Mesothelial cell of epicardium (in vitro differentiated cells): Measurements from ENCODE around the gene SP100. TPM values are rescaled to one million over a fixed set of nuclear protein-coding genes. Genes with fewer than 3 reads are reported as not detected.
"Not testable (repeated sequence)": the region's sequence is repeated elsewhere in the genome, so short reads cannot be mapped to it uniquely, and the experiment has no call there.

Source experiments
- DNase-seq, 2 experiments: peaks; one replicate each; pipeline ENCODE4 v3.0.0; 2021; ENCODE audit warnings: low spot score in 2 of 2; ENCODE audit not compliant: unreplicated experiment in 2 of 2
- H3K27ac Mint-ChIP-seq: 2 replicates; pipeline ENCODE4 v1.8.0; 2021; ENCODE audit warnings: mixed read lengths
- H3K27me3 Mint-ChIP-seq: 2 replicates; pipeline ENCODE4 v1.8.0; 2021; ENCODE audit warnings: low read depth, mixed read lengths
- H3K36me3 Mint-ChIP-seq: 2 replicates; pipeline ENCODE4 v1.8.0; 2021; ENCODE audit warnings: mixed read lengths
- H3K4me1 Mint-ChIP-seq: 2 replicates; pipeline ENCODE4 v1.8.0; 2021; ENCODE audit warnings: mixed read lengths
- H3K4me3 Mint-ChIP-seq: 2 replicates; pipeline ENCODE4 v1.8.0; 2021; ENCODE audit warnings: mild to moderate bottlenecking, moderate library complexity, mixed read lengths
- H3K9me3 Mint-ChIP-seq: 2 replicates; pipeline ENCODE4 v1.8.0; 2021; ENCODE audit warnings: mixed read lengths
- total RNA-seq: library from RNA; stranded (reverse); gene quantifications from 3 replicates; pipeline ENCODE4 v1.2.1, GENCODE V29; 2021
- TF ChIP-seq, protein P1 (sequence below): fragments of 200-600 bp; sonication (generic); IDR thresholded peaks from one replicate; pipeline ENCODE4 v1.5.0; 2021; ENCODE audit warnings: antibody characterized with exemption; ENCODE audit not compliant: unreplicated experiment

Gene SP100
- total RNA-seq, 1 donor from 2014 or later, result 52.0 TPM

DNA sequence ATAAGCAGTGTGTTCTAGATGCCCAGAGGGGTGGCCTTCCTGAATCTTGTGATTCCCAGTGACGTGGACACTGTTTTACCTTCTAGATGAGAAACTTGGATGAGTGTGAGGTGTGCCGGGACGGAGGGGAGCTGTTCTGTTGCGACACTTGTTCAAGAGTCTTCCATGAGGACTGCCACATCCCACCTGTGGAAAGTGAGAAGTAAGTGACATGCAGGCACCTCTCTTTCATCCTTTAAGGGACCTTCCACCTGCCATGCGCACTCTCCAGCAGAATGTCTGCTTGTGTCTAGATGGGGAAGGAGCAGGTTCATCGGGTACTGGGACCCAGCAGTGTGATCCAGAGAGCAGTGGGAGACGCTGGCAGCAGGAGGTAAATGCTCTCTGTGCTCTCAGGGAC is 16.0 kb upstream of the SP100 start:
- no peaks in the 10 kb centered on the region for H3K36me3 Mint-ChIP-seq

GRCh38 chr2:230400454-230400853 is 15.5 kb upstream of the SP100 start:
- Mint-ChIP-seq H3K4me3 (no peak overlapping the region), H3K9me3 (peaks cover 7% of the 10 kb centered on the region), H3K36me3 (no peaks in the 10 kb centered on the region), H3K27ac (no peak overlapping the region), H3K4me1 (no peaks in the 10 kb centered on the region), H3K27me3 (peaks cover 16% of the 10 kb centered on the region)
- TF ChIP-seq, protein P1, sequence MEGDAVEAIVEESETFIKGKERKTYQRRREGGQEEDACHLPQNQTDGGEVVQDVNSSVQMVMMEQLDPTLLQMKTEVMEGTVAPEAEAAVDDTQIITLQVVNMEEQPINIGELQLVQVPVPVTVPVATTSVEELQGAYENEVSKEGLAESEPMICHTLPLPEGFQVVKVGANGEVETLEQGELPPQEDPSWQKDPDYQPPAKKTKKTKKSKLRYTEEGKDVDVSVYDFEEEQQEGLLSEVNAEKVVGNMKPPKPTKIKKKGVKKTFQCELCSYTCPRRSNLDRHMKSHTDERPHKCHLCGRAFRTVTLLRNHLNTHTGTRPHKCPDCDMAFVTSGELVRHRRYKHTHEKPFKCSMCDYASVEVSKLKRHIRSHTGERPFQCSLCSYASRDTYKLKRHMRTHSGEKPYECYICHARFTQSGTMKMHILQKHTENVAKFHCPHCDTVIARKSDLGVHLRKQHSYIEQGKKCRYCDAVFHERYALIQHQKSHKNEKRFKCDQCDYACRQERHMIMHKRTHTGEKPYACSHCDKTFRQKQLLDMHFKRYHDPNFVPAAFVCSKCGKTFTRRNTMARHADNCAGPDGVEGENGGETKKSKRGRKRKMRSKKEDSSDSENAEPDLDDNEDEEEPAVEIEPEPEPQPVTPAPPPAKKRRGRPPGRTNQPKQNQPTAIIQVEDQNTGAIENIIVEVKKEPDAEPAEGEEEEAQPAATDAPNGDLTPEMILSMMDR, result no peak
- no peak for DNase-seq

More for the DNA sequence above, 16.0 kb upstream of the SP100 start:
- H3K27me3 Mint-ChIP-seq, result peaks cover 13% of the 10 kb centered on the region
- DNase-seq, result no peak
- no peaks in the 10 kb centered on the region for H3K4me1 Mint-ChIP-seq
- no peak overlapping the region for H3K4me3 Mint-ChIP-seq
- H3K9me3 Mint-ChIP-seq, result peaks cover 7% of the 10 kb centered on the region
- H3K27ac Mint-ChIP-seq, result no peak overlapping the region
- TF ChIP-seq, protein P1, result no peak

DNA sequence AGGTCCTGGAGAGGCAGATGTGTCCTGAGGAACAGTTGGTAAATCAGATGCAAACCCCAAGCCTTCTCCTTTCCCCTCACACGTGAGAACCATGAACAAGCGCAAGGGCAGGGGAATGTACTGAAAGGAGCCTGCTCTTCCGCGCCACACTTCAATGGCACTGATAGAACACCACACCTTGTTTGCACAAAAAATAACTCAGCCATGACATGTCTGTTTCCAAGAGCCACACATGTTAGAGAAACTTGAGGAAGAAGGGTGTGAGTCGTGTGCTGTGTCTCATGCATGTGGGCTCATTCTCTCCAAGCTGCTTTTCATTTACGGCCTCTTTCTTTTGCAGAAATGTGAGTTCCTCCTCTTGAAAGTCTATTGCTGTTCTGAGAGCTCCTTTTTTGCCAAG is 15.0 kb upstream of the SP100 start:
- not testable (repeated sequence) for H3K4me3 Mint-ChIP-seq, H3K27ac Mint-ChIP-seq, DNase-seq, H3K4me1 Mint-ChIP-seq, H3K9me3 Mint-ChIP-seq, H3K36me3 Mint-ChIP-seq
- peaks cover 20% of the 10 kb centered on the region for H3K27me3 Mint-ChIP-seq

DNA sequence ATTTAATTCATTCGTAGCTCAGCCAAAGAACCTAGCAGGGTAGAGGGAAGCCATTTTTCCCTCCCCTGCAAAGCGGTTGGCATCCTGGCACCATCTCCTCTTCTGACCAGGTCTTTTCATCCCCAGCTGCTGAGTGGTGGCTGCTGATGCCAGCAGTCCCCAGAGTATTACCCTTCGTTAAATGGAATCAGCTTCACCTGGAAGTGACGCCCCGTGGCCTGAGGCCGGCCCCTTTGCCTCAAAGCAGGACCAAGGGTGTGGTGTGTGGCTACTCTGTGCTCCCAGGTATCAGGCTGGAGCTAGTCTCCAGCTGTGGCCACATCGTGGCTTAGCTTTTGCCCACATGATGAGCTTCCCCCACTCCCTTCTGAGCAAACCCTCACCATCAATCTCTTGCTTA is 12.3 kb upstream of the SP100 start:
- no peaks in the 10 kb centered on the region for H3K4me1 Mint-ChIP-seq
- H3K4me3 Mint-ChIP-seq, result no peak overlapping the region
- no peak overlapping the region for H3K27ac Mint-ChIP-seq
- no peak for DNase-seq
- TF ChIP-seq, protein P1, result no peak
- no peaks in the 10 kb centered on the region for H3K9me3 Mint-ChIP-seq
- no peaks in the 10 kb centered on the region for H3K36me3 Mint-ChIP-seq
- H3K27me3 Mint-ChIP-seq, result peaks cover 37% of the 10 kb centered on the region

DNA sequence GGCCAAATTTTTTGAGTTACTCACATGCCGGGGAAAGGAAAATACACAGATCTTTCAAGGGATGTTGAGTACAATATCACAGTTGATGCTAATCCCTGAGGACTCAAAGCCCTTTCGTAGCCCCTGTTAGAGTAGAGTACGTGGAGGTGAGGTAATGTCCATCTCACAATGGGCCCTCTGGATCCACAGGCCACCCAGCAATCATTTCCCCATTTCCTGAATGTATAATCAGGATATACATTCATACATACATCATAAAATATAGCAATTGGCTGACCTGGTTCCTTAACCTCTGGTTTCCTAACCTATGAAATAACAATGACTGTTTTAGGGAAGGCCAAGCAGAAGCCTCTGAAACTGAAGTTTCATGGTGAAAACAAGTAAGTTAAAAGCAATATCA is 10.2 kb upstream of the SP100 start:
- Mint-ChIP-seq H3K9me3 (no peaks in the 10 kb centered on the region), H3K27me3 (peaks cover 55% of the 10 kb centered on the region), H3K4me1 (no peaks in the 10 kb centered on the region), H3K27ac (no peak overlapping the region), H3K36me3 (no peaks in the 10 kb centered on the region), H3K4me3 (no peak overlapping the region)
- TF ChIP-seq, protein P1, result no peak
- no peak for DNase-seq

- Mint-ChIP-seq H3K27me3 (peaks cover 75% of the 10 kb centered on the region), H3K9me3 (no peaks in the 10 kb centered on the region), H3K4me1 (peaks cover 8% of the 10 kb centered on the region), H3K4me3 (no peak overlapping the region), H3K36me3 (no peaks in the 10 kb centered on the region), H3K27ac (no peak overlapping the region)
- no peak for DNase-seq
- TF ChIP-seq, protein P1, result no peak
Measured at GRCh38 chr2:230408244-230408842, 7.7 kb upstream of the SP100 start.

GRCh38 chr2:230409316-230409715 is 6.7 kb upstream of the SP100 start:
- H3K9me3 Mint-ChIP-seq, result not testable (repeated sequence)

More at GRCh38 chr2:230409316-230409715, 6.7 kb upstream of the SP100 start:
- H3K36me3 Mint-ChIP-seq, DNase-seq, H3K27ac Mint-ChIP-seq, H3K4me1 Mint-ChIP-seq, H3K4me3 Mint-ChIP-seq: not testable (repeated sequence)
- peaks cover 72% of the 10 kb centered on the region for H3K27me3 Mint-ChIP-seq
